Lung (tissue), 12 donors: ENCODE results near the gene CMC2. TPM values are rescaled to one million over a fixed set of nuclear protein-coding genes. Genes with fewer than 3 reads are reported as not detected.

Experiments
- ATAC-seq: fragments of 200-7000 bp; cut with Tn5 transposase; one replicate; pipeline ENCODE4 v1.9.1; 2020; ENCODE audit warnings: moderate number of reproducible peaks; ENCODE audit not compliant: insufficient read depth, low FRiP score
- DNase-seq, 3 donors: peaks; one replicate each; pipeline ENCODE4 v3.0.0-alpha.2; 2013 to 2017
- H3K27ac ChIP-seq, 2 donors: one replicate each; pipeline ENCODE4 v1.5.1; 2013; ENCODE audit warnings: mild to moderate bottlenecking in 2 of 2, moderate library complexity in 2 of 2, control low read depth in 1 of 2, inconsistent platforms in 1 of 2, low read depth in 1 of 2, low read length in 1 of 2
- H3K27me3 ChIP-seq, 3 donors: one replicate each; pipeline ENCODE4 v1.5.1; 2013; ENCODE audit warnings: low read length in 2 of 3; ENCODE audit not compliant: control insufficient read depth in 3 of 3, insufficient read depth in 3 of 3
- H3K36me3 ChIP-seq, 4 donors: one replicate each; pipeline ENCODE4 v1.5.1; 2013; ENCODE audit warnings: low read length in 4 of 4, mild to moderate bottlenecking in 1 of 4, moderate library complexity in 1 of 4; ENCODE audit not compliant: control insufficient read depth in 4 of 4, insufficient read depth in 4 of 4
- H3K4me1 ChIP-seq, 5 donors: one replicate each; pipeline ENCODE4 v1.5.1; 2013; ENCODE audit warnings: low read length in 5 of 5, mild to moderate bottlenecking in 2 of 5, moderate library complexity in 1 of 5; ENCODE audit not compliant: control insufficient read depth in 5 of 5, insufficient read depth in 5 of 5
- H3K4me3 ChIP-seq: one replicate; pipeline ENCODE4 v1.5.1; 2013; ENCODE audit warnings: mild to moderate bottlenecking, control low read depth, moderate library complexity
- H3K9ac ChIP-seq, 2 donors: one replicate each; pipeline ENCODE4 v1.5.1; 2013; ENCODE audit warnings: low read length in 2 of 2, control low read depth in 1 of 2; ENCODE audit not compliant: insufficient read depth in 1 of 2
- H3K9me3 ChIP-seq, 4 donors: one replicate each; pipeline ENCODE4 v1.5.1; 2013; ENCODE audit warnings: low read length in 3 of 4, mild to moderate bottlenecking in 1 of 4, moderate library complexity in 1 of 4; ENCODE audit not compliant: control insufficient read depth in 4 of 4, insufficient read depth in 3 of 4
- CTCF ChIP-seq: IDR thresholded peaks from 2 replicates; pipeline ENCODE4 v1.5.1; 2012; ENCODE audit warnings: mild to moderate bottlenecking; ENCODE audit errors: control extremely low read depth, extremely low read depth
- WGBS, 2 donors: extraction: QIAGEN DNeasy Blood & Tissue Kit; methylation state at CpG; one replicate each; pipeline ENCODE4 v1.1.7; 2013; 5-methylcytosine and 5-hydroxymethylcytosine counted together
- polyA plus RNA-seq, 2 donors: library from polyadenylated mRNA; stranded (reverse); fragments of 200-250 nt; gene quantifications; one replicate each; pipeline ENCODE4 v1.2.1, GENCODE V29; 2013
- total RNA-seq, 2 donors: library from RNA; depleted of rRNA in 1 of 2; stranded (reverse); fragments of >200 nt in 1 of 2; gene quantifications; one replicate each; pipeline ENCODE4 v1.2.1, GENCODE V29; 2014 to 2021
- donor health status: control.
- donor health status: control.
- donor health status: Bipolar disorder and iron deficiency.
- donor health status: healthy.
- donor health status: DM: yes; HTN: yes; CAD: no.

The CMC2 gene
- total and polyA plus RNA-seq, 4 donors, result 27.3 to 60.8 (median 44.4) TPM

- Histone ChIP-seq H3K27ac (peak overlapping the region; percentile 4 to 95), H3K9ac (peak overlapping the region in 1 of 2 donors; percentile 84), H3K9me3 (no peaks in the 10 kb centered on the region), H3K4me3 (no peak overlapping the region), H3K36me3 (peaks cover 0 to 3% (median 0%) of the 10 kb centered on the region in 4 donors), H3K4me1 (peaks cover 0 to 32% (median 9%) of the 10 kb centered on the region in 5 donors), H3K27me3 (no peaks in the 10 kb centered on the region)
- TF ChIP-seq CTCF, result no peak
- peak; percentile 27 to 57 (median 41) for DNase-seq
- 22 to 38% methylated on average over 18 of the region's 18 CpGs for WGBS, 2 donors
- ATAC-seq, result no peak
Observed at GRCh38 chr16:81005610-81006161, 999 bp downstream of the CMC2 start.

- Histone ChIP-seq H3K4me3 (no peak overlapping the region), H3K9me3 (no peaks in the 10 kb centered on the region), H3K9ac (no peak overlapping the region), H3K36me3 (peaks cover 0 to 3% (median 0%) of the 10 kb centered on the region in 4 donors), H3K27me3 (no peaks in the 10 kb centered on the region), H3K27ac (peak overlapping the region in 1 of 2 donors; percentile 73), H3K4me1 (peaks cover 0 to 32% (median 9%) of the 10 kb centered on the region in 5 donors)
- peak; percentile 50 for TF ChIP-seq CTCF
- peak in 2 of 3 donors; percentile 81 to 86 for DNase-seq
- ATAC-seq, result no peak
- WGBS, 2 donors, result 49 to 62% methylated on average over 14 of the region's 14 CpGs
Observed at GRCh38 chr16:81004646-81005353, 1.9 kb downstream of the CMC2 start.

- DNase-seq (peak in 1 of 3 donors; percentile 33), ATAC-seq (no peak)
- Histone ChIP-seq H3K27ac (peak overlapping the region; percentile 60 to 73), H3K9me3 (no peaks in the 10 kb centered on the region), H3K4me3 (no peak overlapping the region), H3K4me1 (peaks cover 0 to 32% (median 9%) of the 10 kb centered on the region in 5 donors), H3K27me3 (no peaks in the 10 kb centered on the region), H3K36me3 (peaks cover 0 to 3% (median 0%) of the 10 kb centered on the region in 4 donors), H3K9ac (no peak overlapping the region)
- 55 to 61% methylated on average over 11 of the region's 11 CpGs for WGBS, 2 donors
- no peak for TF ChIP-seq CTCF
Observed at GRCh38 chr16:81003610-81004460, 2.9 kb downstream of the CMC2 start.
